HL-60 (cell line): ENCODE results near the gene SUMF2.

Source experiments
- DNase-seq, 2 experiments: peaks; one replicate each; pipeline ENCODE4 v3.0.0-alpha.2; 2010 to 2020; ENCODE audit warnings: low read depth in 1 of 2, low spot score in 1 of 2
- H3K27ac ChIP-seq: fragments of 250-450 bp; sonication (Bioruptor Pico); replicated peaks from 2 replicates; pipeline ENCODE4 v1.5.1; 2020; ENCODE audit warnings: mild to moderate bottlenecking, moderate library complexity
- H3K27me3 ChIP-seq: fragments of 250-450 bp; sonication (Bioruptor Pico); 2 replicates; pipeline ENCODE4 v1.5.1; 2021; ENCODE audit warnings: mild to moderate bottlenecking, moderate library complexity; ENCODE audit not compliant: insufficient read depth, poor library complexity, severe bottlenecking
- H3K4me3 ChIP-seq: replicated peaks from 2 replicates; pipeline ENCODE4 v1.5.1; 2011; ENCODE audit warnings: mild to moderate bottlenecking, control low read depth, low read length; ENCODE audit not compliant: insufficient read depth
- CTCF ChIP-seq: IDR thresholded peaks from one replicate; pipeline ENCODE4 v1.5.1; 2011; ENCODE audit warnings: low read length, control low read depth, inconsistent platforms; ENCODE audit not compliant: insufficient read depth
- GABPA ChIP-seq: IDR thresholded peaks from 2 replicates; pipeline ENCODE4 v1.6.1; 2012; ENCODE audit warnings: low read depth
- POLR2AphosphoS5 ChIP-seq: IDR thresholded peaks from 2 replicates; pipeline ENCODE4 v1.6.1; 2012; ENCODE audit warnings: low read depth
- REST ChIP-seq: IDR thresholded peaks from 2 replicates; pipeline ENCODE4 v1.6.1; 2012; ENCODE audit warnings: low read depth; ENCODE audit not compliant: insufficient replicate concordance
- SPI1 ChIP-seq: IDR thresholded peaks from 2 replicates; pipeline ENCODE4 v1.6.1; 2012; ENCODE audit warnings: low read depth, mild to moderate bottlenecking, borderline replicate concordance

SUMF2 gene

GRCh38 chr7:56053379-56053778 lies 10.7 kb upstream of the SUMF2 start:
- Histone ChIP-seq H3K4me3 (no peak overlapping the region), H3K27me3 (no peaks in the 10 kb centered on the region), H3K27ac (peak overlapping the region; percentile 25; the same call in 1 of the 2 replicates)
- no peak for TF ChIP-seq CTCF
- no peak for TF ChIP-seq REST
- no peak for TF ChIP-seq GABPA
- no peak for TF ChIP-seq POLR2AphosphoS5
- no peak for TF ChIP-seq SPI1
- no peak for DNase-seq

GRCh38 chr7:56053993-56054392 lies 10.1 kb upstream of the SUMF2 start:
- Histone ChIP-seq H3K4me3 (no peak overlapping the region), H3K27me3 (no peaks in the 10 kb centered on the region), H3K27ac (no peak overlapping the region)
- no peak for DNase-seq
- TF ChIP-seq REST (no peak), GABPA (no peak), POLR2AphosphoS5 (no peak), CTCF (no peak), SPI1 (no peak)

GRCh38 chr7:56062382-56062781 lies 1.7 kb upstream of the SUMF2 start:
- no peak for DNase-seq
- TF ChIP-seq POLR2AphosphoS5 (no peak), CTCF (no peak), GABPA (no peak), SPI1 (no peak), REST (no peak)
- Histone ChIP-seq H3K27me3 (no peaks in the 10 kb centered on the region), H3K4me3 (no peak overlapping the region), H3K27ac (no peak overlapping the region)
